HFF-Myc (cell line): ENCODE results near the gene JOSD2.
A peak's percentile ranks its signal among the peaks of the same experiment; 100 is the strongest.

ENCODE experiments used
- DNase-seq: peaks from one replicate; pipeline ENCODE4 v3.0.0-alpha.2; 2011; ENCODE audit warnings: low read depth; ENCODE audit errors: extremely low read depth
- H3K4me3 ChIP-seq: replicated peaks from 2 replicates; pipeline ENCODE4 v1.5.1; 2011; ENCODE audit warnings: low read depth, mild to moderate bottlenecking, control low read depth, low read length
- TF ChIP-seq, protein P1 (sequence below): IDR thresholded peaks from 2 replicates; pipeline ENCODE4 v1.5.1; 2012; ENCODE audit warnings: mild to moderate bottlenecking, low read depth, low read length, control low read depth; ENCODE audit errors: missing control alignments

JOSD2 gene

DNA sequence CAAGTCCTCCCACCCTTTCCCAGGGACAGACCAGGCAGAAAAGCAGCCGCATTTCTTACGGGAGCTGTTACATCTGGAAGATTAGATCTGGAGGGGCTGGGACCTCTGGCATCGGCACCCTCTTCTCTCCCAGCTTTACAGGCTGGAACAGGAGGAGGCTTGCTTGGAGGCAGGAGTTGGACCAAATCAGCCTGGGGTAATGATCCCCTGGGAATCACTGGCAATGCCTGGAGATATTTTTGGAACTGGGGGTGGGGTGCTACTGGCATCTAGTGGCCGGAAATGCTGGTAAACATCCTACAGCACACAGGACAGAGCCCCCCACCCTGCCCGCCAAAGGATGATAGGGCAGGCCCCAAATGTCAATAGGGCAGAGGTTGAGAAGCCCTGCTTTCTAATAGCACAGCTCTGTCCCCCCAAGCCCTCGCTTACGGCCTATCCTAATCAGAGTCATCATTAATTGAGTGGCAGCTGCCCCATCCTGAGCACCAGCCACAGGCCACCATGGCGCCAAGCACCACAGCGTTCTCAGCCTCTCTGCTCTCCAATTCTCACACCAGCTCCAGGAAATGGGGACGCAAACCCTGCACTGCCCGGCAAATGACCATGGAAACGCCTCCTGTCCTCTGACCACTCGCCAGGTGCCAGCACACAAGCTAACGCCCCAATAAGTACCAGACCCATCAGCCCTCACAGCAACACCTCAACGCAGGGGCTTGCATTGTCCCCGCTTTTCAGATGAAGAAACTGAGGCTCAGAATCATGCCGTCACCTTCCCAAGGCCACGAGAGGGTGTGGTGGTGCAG is 36.6 kb upstream of the JOSD2 start:
- DNase-seq, result no peak
- TF ChIP-seq, protein P1, sequence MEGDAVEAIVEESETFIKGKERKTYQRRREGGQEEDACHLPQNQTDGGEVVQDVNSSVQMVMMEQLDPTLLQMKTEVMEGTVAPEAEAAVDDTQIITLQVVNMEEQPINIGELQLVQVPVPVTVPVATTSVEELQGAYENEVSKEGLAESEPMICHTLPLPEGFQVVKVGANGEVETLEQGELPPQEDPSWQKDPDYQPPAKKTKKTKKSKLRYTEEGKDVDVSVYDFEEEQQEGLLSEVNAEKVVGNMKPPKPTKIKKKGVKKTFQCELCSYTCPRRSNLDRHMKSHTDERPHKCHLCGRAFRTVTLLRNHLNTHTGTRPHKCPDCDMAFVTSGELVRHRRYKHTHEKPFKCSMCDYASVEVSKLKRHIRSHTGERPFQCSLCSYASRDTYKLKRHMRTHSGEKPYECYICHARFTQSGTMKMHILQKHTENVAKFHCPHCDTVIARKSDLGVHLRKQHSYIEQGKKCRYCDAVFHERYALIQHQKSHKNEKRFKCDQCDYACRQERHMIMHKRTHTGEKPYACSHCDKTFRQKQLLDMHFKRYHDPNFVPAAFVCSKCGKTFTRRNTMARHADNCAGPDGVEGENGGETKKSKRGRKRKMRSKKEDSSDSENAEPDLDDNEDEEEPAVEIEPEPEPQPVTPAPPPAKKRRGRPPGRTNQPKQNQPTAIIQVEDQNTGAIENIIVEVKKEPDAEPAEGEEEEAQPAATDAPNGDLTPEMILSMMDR, result no peak
- no peak overlapping the region for H3K4me3 ChIP-seq

DNA sequence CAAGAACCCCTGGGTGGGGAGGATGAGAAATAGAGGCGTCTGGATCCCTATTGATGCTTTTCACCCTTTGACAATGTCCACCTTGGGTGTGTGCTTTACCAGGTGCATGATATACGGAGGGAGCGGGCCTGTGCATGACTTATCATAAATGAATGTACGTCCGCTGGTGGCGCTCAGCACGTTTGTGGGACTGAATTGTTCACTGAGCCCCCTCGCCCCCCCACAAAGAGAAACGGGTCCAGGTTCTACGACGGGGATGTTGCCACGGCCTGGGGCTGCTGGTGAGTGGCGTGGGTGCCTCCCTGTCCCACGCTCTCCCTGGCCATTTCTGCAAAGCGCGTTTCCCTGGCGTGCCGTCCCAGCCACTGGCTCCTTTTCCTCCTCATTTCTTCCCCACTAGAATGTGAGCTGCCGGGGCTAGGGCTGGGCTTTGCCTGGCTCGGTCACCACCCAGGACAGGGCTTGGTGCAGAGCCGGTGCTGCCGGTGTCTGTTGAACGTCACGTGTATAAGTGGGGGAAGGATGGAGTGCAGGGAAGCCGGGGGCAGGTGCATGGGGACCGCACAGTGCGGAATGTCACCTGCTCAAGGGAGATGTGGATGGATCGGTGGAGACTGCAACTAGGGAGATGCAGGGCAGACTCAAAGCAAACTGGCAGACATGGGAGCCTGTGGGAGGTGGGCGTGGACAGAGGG is 35.7 kb upstream of the JOSD2 start:
- DNase-seq, result no peak
- TF ChIP-seq, protein P1, result no peak
- no peak overlapping the region for H3K4me3 ChIP-seq

DNA sequence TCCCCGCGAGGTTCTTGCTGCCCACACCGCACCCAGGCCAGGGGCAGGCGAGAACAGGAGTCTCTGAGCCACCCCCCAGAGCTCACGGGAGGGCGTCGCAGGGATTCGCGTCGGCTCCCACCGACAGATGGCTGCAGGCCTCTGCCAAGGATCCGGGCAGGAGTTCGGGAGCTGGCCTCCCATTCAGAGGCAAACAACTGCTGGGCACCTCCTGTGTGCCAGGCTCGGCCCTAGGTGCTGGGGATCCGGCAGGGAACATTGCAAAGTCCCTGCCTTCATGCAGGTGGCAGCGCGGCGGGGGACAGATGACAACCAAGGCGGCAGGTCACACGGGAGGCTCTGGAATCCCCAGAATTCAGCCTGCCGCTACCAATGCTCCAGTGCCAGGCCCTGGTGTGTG is 32.0 kb upstream of the JOSD2 start:
- no peak for DNase-seq
- TF ChIP-seq, protein P1, result no peak

DNA sequence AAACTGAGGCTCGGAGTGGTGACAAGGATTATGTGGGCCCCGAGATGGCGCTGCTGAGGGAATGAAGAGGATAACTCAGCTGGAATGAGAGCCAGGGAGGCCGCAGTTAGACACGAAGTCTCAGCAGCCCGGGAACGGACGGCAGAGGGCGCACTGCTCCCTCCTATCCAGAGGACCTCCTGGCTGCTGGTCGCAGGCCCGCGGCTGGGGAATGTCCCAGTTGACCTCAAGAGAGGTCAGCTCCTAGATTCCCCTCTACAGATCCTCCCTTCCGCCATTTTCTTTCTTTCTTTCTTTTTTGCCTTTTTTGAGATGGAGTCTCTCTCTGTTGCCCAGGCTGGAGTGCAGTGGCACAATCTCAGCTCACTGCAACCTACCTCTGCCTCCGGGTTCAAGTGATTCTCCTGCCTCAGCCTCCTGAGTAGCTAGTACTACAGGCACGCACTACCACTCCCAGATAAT is 26.8 kb upstream of the JOSD2 start:
- TF ChIP-seq, protein P1, result peak; percentile 92
- DNase-seq, result peak; percentile 42
- H3K4me3 ChIP-seq, result no peak overlapping the region

More for the DNA sequence above, 32.0 kb upstream of the JOSD2 start:
- H3K4me3 ChIP-seq, result no peak overlapping the region

DNA sequence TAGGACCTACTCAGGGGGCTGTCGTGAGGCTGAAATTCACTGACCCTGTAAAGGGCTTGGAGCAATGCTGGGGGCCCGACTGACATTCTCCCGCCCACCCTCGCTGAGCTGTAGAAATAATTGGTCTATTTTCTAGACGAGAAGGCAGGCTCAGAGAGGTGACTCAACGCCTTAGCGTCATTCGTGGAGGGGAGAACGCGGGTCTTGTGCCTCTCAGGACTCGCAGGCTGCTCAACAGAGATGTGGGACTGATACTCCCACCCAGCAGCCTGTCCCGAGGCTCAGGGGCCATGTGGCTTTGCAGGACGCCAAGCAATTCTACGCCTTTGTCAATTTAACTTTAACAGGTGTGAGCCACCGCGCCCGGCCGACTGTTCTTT is 26.3 kb upstream of the JOSD2 start:
- no peak for DNase-seq
- H3K4me3 ChIP-seq, result no peak overlapping the region

DNA sequence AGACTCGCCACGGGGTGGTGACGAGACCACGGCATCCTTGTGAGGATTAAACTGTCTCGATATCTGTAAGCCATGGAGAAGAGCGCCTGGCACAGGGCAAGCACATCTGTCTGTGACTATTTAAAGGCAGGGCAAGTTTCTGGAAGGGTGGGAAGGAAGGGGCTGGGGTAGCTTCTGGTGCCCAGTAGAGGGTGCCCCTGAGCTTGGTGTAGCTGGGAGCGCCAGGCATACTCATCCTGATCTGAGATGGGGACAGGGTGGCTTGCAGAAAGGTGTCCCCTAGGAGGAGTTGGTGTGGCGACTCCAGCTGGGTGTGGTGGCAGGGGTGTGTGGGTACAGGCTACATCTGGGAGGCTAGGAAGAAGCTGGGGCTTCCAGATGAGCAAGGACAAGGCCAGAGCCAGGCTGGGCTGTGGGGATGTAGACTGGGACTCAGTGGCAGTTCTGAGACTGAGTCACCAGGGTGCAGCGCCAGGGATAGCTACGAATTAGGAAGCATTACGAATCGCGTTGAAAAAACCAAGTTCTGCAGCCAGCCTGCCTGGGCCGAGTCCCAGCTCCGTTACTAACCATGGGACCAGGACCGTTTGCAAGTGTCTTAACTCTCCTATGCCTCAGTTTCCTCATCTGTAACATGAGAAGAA is 25.8 kb upstream of the JOSD2 start:
- TF ChIP-seq, protein P1, result no peak
- H3K4me3 ChIP-seq, result no peak overlapping the region
- DNase-seq, result no peak

More for the DNA sequence above, 26.3 kb upstream of the JOSD2 start:
- TF ChIP-seq, protein P1, result no peak
